ENCODE data around the gene STK32A. TPM values are rescaled to one million over a fixed set of nuclear protein-coding genes. Genes with fewer than 3 reads are reported as not detected.

STK32A gene
- total RNA-seq, 4 donors from 2014 or later, result 0.99 to 9.6 (median 5.4) TPM

DNA sequence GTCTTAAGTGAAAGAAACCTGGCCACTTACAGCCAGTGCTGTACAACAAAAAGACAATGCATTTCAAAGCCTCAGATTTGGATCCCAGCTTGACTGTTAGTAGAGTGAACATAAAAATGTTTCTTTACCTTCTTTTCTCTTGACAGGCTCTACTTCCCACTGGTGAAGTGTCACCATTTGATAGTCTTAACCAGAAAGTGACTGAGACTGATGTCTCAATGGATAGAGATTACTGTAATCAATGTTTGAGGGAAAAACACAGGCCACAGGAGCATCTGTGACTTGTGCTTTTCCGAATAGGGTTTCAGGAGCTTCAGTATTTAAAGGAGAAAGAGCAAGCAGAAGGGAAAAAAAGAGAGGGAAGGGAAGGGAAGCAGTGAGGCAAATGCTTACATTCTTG is 41.7 kb upstream of the STK32A start:
- no peak for TF ChIP-seq CTCF (IDR thresholded peaks at IDR 0.05)
- 83 to 90% methylated on average over 1 of the region's 1 CpG for WGBS, 2 donors
- no peak overlapping the region for H3K4me3 ChIP-seq (ENCODE audit: low read depth, poor library complexity, severe bottlenecking)
- DNase-seq (ENCODE audit: low spot score in 2 of 2), result no peak
- intact Hi-C loops (cut with DNase I; ENCODE audit: low total_unique reads), result loop anchor here (2.0 kb wide), 1 partner anchor 52 kb away; no protein-coding TSS in a partner anchor

DNA sequence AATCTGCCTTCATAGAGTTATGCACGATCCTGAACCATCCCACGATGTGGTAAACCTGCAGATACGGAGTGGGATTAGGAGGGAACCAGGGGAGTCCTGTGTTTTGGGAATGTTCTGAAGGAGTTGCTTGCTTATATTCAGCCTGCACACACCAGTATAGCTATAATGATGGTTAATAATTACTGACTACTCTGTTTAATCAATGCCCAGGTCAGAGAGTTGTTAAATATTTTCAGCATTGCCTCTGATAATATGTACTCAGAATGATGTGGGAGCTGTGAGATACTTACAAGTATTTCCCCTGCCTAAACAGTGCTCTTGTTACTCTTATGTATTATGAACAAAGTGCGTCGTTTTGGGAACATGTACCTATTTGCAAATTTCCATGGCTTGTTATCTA is 34.8 kb upstream of the STK32A start:
- 86 to 87% methylated on average over 5 of the region's 5 CpGs for WGBS, 2 donors
- TF ChIP-seq POLR2A (IDR thresholded peaks at IDR 0.05), result no peak
- no peak for TF ChIP-seq CTCF (IDR thresholded peaks at IDR 0.05)
- no peak for DNase-seq (ENCODE audit: low spot score in 2 of 2)
- intact Hi-C loops (cut with DNase I; ENCODE audit: low total_unique reads), result no loop called here
- H3K4me3 ChIP-seq (ENCODE audit: low read depth, poor library complexity, severe bottlenecking), result no peak overlapping the region

GRCh38 chr5:147203213-147203612 is 31.6 kb upstream of the STK32A start:
- TF ChIP-seq POLR2A (IDR thresholded peaks at IDR 0.05) (no peak), CTCF (IDR thresholded peaks at IDR 0.05) (no peak)
- H3K4me3 ChIP-seq (ENCODE audit: low read depth, poor library complexity, severe bottlenecking), result no peak overlapping the region
- no peak for DNase-seq (ENCODE audit: low spot score in 2 of 2)
- 65 to 69% methylated on average over 4 of the region's 4 CpGs for WGBS, 2 donors
- intact Hi-C loops (cut with DNase I; ENCODE audit: low total_unique reads), result no loop called here

DNA sequence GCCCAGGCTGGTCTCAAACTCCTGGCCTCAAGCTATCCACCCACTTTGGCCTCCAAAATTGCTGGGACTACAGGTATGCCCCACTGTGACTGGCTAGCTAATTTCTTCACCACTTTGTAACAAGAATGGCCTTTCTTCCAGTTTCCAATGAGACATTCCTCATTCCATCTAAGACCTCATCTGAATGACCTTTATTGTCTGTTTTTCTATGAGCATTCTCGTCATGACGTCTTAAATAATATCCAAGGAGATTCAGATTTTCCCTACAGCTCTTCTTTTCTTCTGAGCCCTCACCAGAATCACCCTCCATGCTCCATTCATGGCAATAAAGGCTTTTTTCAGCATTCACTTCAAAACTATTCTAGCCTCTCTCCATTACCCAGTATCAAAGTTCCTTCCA is 30.2 kb upstream of the STK32A start:
- no peak for TF ChIP-seq POLR2A (IDR thresholded peaks at IDR 0.05)
- no peak for TF ChIP-seq CTCF (IDR thresholded peaks at IDR 0.05)
- 82 to 83% methylated on average over 2 of the region's 2 CpGs for WGBS, 2 donors
- intact Hi-C loops (cut with DNase I; ENCODE audit: low total_unique reads), result no loop called here
- H3K4me3 ChIP-seq (ENCODE audit: low read depth, poor library complexity, severe bottlenecking), result no peak overlapping the region
- DNase-seq (ENCODE audit: low spot score in 2 of 2), result no peak

- intact Hi-C loops (cut with DNase I; ENCODE audit: low total_unique reads), result no loop called here
- DNase-seq (ENCODE audit: low spot score in 2 of 2), result no peak
- TF ChIP-seq POLR2A (IDR thresholded peaks at IDR 0.05), result no peak
- TF ChIP-seq CTCF (IDR thresholded peaks at IDR 0.05), result no peak
- WGBS, 2 donors, result 31 to 45% methylated on average over 1 of the region's 1 CpG
- H3K4me3 ChIP-seq (ENCODE audit: low read depth, poor library complexity, severe bottlenecking), result no peak overlapping the region
Observed at GRCh38 chr5:147208134-147208533, 26.7 kb upstream of the STK32A start.

- no peak for DNase-seq (ENCODE audit: low spot score in 2 of 2)
- H3K4me3 ChIP-seq (ENCODE audit: low read depth, poor library complexity, severe bottlenecking), result no peak overlapping the region
- 51 to 64% methylated on average over 9 of the region's 9 CpGs for WGBS, 2 donors
- TF ChIP-seq CTCF (IDR thresholded peaks at IDR 0.05) (no peak), POLR2A (IDR thresholded peaks at IDR 0.05) (no peak)
- intact Hi-C loops (cut with DNase I; ENCODE audit: low total_unique reads), result no loop called here
Observed at GRCh38 chr5:147216552-147217154, 18.2 kb upstream of the STK32A start.
